Measurements from ENCODE around the gene GDPD3. TPM values are rescaled to one million over a fixed set of nuclear protein-coding genes. Genes with fewer than 3 reads are reported as not detected.

The GDPD3 gene
- total and polyA plus RNA-seq, 2 experiments from 2014 or later: 0.94 to 1.4 TPM

GRCh38 chr16:30145657-30146056 lies 32.3 kb upstream of the GDPD3 start (continued):
- TF ChIP-seq ZNF462 (CRISPR knock-in tag; IDR thresholded peaks at IDR 0.05): no peak
- TF ChIP-seq CREB1 (CRISPR knock-in tag; IDR thresholded peaks at IDR 0.05; ENCODE audit: low read depth): no peak
- TF ChIP-seq EZH2 (IDR thresholded peaks at IDR 0.05; ENCODE audit: low read depth, unreplicated experiment): no peak
- no peak for TF ChIP-seq JUNB (IDR thresholded peaks at IDR 0.05; ENCODE audit: unreplicated experiment)
- TF ChIP-seq CTCF (conservative IDR thresholded peaks at IDR 0.05; ENCODE audit: low read depth in 2 of 2): no peak
- no peak for TF ChIP-seq STAT1 (IDR thresholded peaks at IDR 0.05; ENCODE audit: unreplicated experiment)

GRCh38 chr16:30144917-30145316 lies 31.6 kb upstream of the GDPD3 start:
- peaks cover 13% of the 10 kb centered on the region; the same call in 2 of the 3 replicates for H3K9me3 Mint-ChIP-seq
- no peak overlapping the region for H3K27ac Mint-ChIP-seq
- H3K36me3 Mint-ChIP-seq (ENCODE audit: low read depth): no peaks in the 10 kb centered on the region
- no peaks in the 10 kb centered on the region for H3F3A ChIP-seq (replicated peaks; ENCODE audit: low read depth)
- no peak overlapping the region for H3K4me2 ChIP-seq
- no peak overlapping the region for H2AFZ ChIP-seq
- H3K4me1 Mint-ChIP-seq: no peaks in the 10 kb centered on the region
- 0 out of 2 replicates have a peak, but pooled peaks cover 5% of the 10 kb centered on the region for H3K9me2 ChIP-seq (ENCODE audit: insufficient read depth)
- no peaks in the 10 kb centered on the region for H3K79me2 ChIP-seq (replicated peaks; ENCODE audit: insufficient read depth)
- ATAC-seq: no peak
- H4K20me1 ChIP-seq (replicated peaks; ENCODE audit: insufficient read depth): no peaks in the 10 kb centered on the region
- no peaks in the 10 kb centered on the region for H3K27me3 ChIP-seq (ENCODE audit: insufficient read depth)
- H3K27ac ChIP-seq (ENCODE audit: low read depth): no peak overlapping the region
- no peak for TF ChIP-seq POLR2AphosphoS5 (IDR thresholded peaks at IDR 0.05; ENCODE audit: low read depth)
- no peak for TF ChIP-seq JUNB (IDR thresholded peaks at IDR 0.05; ENCODE audit: unreplicated experiment)
- TF ChIP-seq ZNF114 (CRISPR knock-in tag; IDR thresholded peaks at IDR 0.05): no peak
- TF ChIP-seq NANOG (IDR thresholded peaks at IDR 0.05; ENCODE audit: borderline replicate concordance): no peak
- TF ChIP-seq REST (IDR thresholded peaks at IDR 0.05; ENCODE audit: unreplicated experiment): no peak
- no peak for TF ChIP-seq EZH2phosphoT487 (IDR thresholded peaks at IDR 0.05; ENCODE audit: unreplicated experiment)
- TF ChIP-seq CTCF (conservative IDR thresholded peaks at IDR 0.05; ENCODE audit: low read depth in 2 of 2): no peak
- TF ChIP-seq EZH2 (IDR thresholded peaks at IDR 0.05; ENCODE audit: low read depth, unreplicated experiment): no peak
- TF ChIP-seq ZNF331 (CRISPR knock-in tag; IDR thresholded peaks at IDR 0.05; ENCODE audit: low read depth): no peak
- H3K4me1 ChIP-seq (ENCODE audit: insufficient read depth): no peaks in the 10 kb centered on the region
- no peak overlapping the region for H3K4me3 ChIP-seq
- H3K4me3 Mint-ChIP-seq: no peak overlapping the region
- H3K27me3 Mint-ChIP-seq (ENCODE audit: insufficient read depth, low read depth, poor library complexity): peaks cover 1% of the 10 kb centered on the region
- no peak for DNase-seq (ENCODE audit: low spot score)
- H3K36me3 ChIP-seq (ENCODE audit: insufficient read depth): no peaks in the 10 kb centered on the region
